ENCODE measurements around the gene CYP2E1. TPM values are rescaled to one million over a fixed set of nuclear protein-coding genes. Genes with fewer than 3 reads are reported as not detected.

Gene CYP2E1
- total RNA-seq, 1 donor from 2014 or later = 0.36 TPM

- no peak for DNase-seq (ENCODE audit: low spot score)
- no peak for TF ChIP-seq EZH2 (IDR thresholded peaks at IDR 0.05)
- TF ChIP-seq, protein P1, sequence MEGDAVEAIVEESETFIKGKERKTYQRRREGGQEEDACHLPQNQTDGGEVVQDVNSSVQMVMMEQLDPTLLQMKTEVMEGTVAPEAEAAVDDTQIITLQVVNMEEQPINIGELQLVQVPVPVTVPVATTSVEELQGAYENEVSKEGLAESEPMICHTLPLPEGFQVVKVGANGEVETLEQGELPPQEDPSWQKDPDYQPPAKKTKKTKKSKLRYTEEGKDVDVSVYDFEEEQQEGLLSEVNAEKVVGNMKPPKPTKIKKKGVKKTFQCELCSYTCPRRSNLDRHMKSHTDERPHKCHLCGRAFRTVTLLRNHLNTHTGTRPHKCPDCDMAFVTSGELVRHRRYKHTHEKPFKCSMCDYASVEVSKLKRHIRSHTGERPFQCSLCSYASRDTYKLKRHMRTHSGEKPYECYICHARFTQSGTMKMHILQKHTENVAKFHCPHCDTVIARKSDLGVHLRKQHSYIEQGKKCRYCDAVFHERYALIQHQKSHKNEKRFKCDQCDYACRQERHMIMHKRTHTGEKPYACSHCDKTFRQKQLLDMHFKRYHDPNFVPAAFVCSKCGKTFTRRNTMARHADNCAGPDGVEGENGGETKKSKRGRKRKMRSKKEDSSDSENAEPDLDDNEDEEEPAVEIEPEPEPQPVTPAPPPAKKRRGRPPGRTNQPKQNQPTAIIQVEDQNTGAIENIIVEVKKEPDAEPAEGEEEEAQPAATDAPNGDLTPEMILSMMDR (IDR thresholded peaks at IDR 0.05) = no peak
- TF ChIP-seq EZH2phosphoT487 (IDR thresholded peaks at IDR 0.05) = no peak
- no peaks in the 10 kb centered on the region for H3K36me3 Mint-ChIP-seq
- no peak overlapping the region for H3K27ac Mint-ChIP-seq
- no peak overlapping the region for H3K9ac ChIP-seq
- H3K4me3 ChIP-seq = no peak overlapping the region
- H3K27ac ChIP-seq = no peak overlapping the region
- H3K9me3 Mint-ChIP-seq = peaks cover 17% of the 10 kb centered on the region
- no peaks in the 10 kb centered on the region for H3K4me1 Mint-ChIP-seq
- H3K79me2 ChIP-seq (ENCODE audit: low read depth) = no peaks in the 10 kb centered on the region
- H3K36me3 ChIP-seq = no peaks in the 10 kb centered on the region
- H3K27me3 ChIP-seq = no peaks in the 10 kb centered on the region
- H3F3A ChIP-seq (ENCODE audit: low read depth) = no peaks in the 10 kb centered on the region
- no peaks in the 10 kb centered on the region for H3K4me1 ChIP-seq
- no peak overlapping the region for H3K4me3 Mint-ChIP-seq
- no peaks in the 10 kb centered on the region for H4K20me1 ChIP-seq (ENCODE audit: low read depth)
- no peak overlapping the region for H3K4me2 ChIP-seq
- no peak overlapping the region for H2AFZ ChIP-seq (replicated peaks)
- peaks cover 4% of the 10 kb centered on the region for H3K27me3 Mint-ChIP-seq (ENCODE audit: insufficient read depth, low read depth)
- H3K9me3 ChIP-seq (ENCODE audit: low read depth) = peaks cover 3% of the 10 kb centered on the region
These were observed 28.4 kb downstream of the CYP2E1 start for GRCh38 chr10:133555521-133555920.

GRCh38 chr10:133557381-133557780 is 30.2 kb downstream of the CYP2E1 start:
- no peak overlapping the region for H3K4me3 Mint-ChIP-seq
- Histone ChIP-seq H3K27ac (no peak overlapping the region), H3F3A (ENCODE audit: low read depth) (no peaks in the 10 kb centered on the region), H2AFZ (replicated peaks) (no peak overlapping the region), H3K4me2 (no peak overlapping the region), H4K20me1 (ENCODE audit: low read depth) (no peaks in the 10 kb centered on the region), H3K4me3 (no peak overlapping the region), H3K79me2 (ENCODE audit: low read depth) (no peaks in the 10 kb centered on the region), H3K27me3 (no peaks in the 10 kb centered on the region), H3K9me3 (ENCODE audit: low read depth) (peaks cover 4% of the 10 kb centered on the region), H3K36me3 (no peaks in the 10 kb centered on the region), H3K9ac (no peak overlapping the region), H3K4me1 (no peaks in the 10 kb centered on the region)
- H3K4me1 Mint-ChIP-seq = no peaks in the 10 kb centered on the region
- no peak overlapping the region for H3K27ac Mint-ChIP-seq
- TF ChIP-seq EZH2 (IDR thresholded peaks at IDR 0.05) (no peak), EZH2phosphoT487 (IDR thresholded peaks at IDR 0.05) (no peak)
- TF ChIP-seq, protein P1 (IDR thresholded peaks at IDR 0.05) = no peak
- H3K36me3 Mint-ChIP-seq = no peaks in the 10 kb centered on the region
- H3K27me3 Mint-ChIP-seq (ENCODE audit: insufficient read depth, low read depth) = peaks cover 4% of the 10 kb centered on the region
- no peak for DNase-seq (ENCODE audit: low spot score)
- H3K9me3 Mint-ChIP-seq = peaks cover 17% of the 10 kb centered on the region

DNA sequence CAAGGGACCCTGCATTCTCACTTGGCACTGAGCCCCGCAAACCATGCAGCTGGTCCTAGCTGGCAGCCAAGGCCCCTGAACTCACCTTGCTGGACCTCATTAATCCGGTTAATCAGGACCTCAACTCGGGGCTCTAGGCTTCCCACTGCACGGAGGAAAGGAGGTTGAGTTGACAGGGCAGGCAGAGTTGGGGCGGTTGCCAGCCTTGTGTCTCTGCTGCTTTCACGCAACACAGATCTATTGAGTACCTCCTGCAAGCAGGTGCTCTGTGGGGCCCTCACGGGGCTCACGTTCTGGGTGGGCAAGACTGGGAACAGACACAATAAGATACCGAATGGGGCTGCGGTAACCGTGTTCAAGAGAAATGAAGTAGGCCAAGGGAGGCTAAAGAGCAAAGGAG is 32.1 kb downstream of the CYP2E1 start:
- H3F3A ChIP-seq (ENCODE audit: low read depth) = no peaks in the 10 kb centered on the region
- no peaks in the 10 kb centered on the region for H4K20me1 ChIP-seq (ENCODE audit: low read depth)
- no peak overlapping the region for H3K4me3 Mint-ChIP-seq
- no peaks in the 10 kb centered on the region for H3K4me1 ChIP-seq
- H3K9me3 ChIP-seq (ENCODE audit: low read depth) = peaks cover 13% of the 10 kb centered on the region
- no peak for DNase-seq (ENCODE audit: low spot score)
- no peak overlapping the region for H3K4me2 ChIP-seq
- H3K9ac ChIP-seq = no peak overlapping the region
- H3K4me3 ChIP-seq = no peak overlapping the region
- no peaks in the 10 kb centered on the region for H3K36me3 Mint-ChIP-seq
- H3K27ac Mint-ChIP-seq = no peak overlapping the region
- no peak overlapping the region for H3K27ac ChIP-seq
- no peak for TF ChIP-seq EZH2phosphoT487 (IDR thresholded peaks at IDR 0.05)
- TF ChIP-seq, protein P1 (IDR thresholded peaks at IDR 0.05) = no peak
- TF ChIP-seq EZH2 (IDR thresholded peaks at IDR 0.05) = no peak
- H3K27me3 ChIP-seq = no peaks in the 10 kb centered on the region
- H3K4me1 Mint-ChIP-seq = no peaks in the 10 kb centered on the region
- H2AFZ ChIP-seq (replicated peaks) = no peak overlapping the region
- no peaks in the 10 kb centered on the region for H3K36me3 ChIP-seq
- H3K27me3 Mint-ChIP-seq (ENCODE audit: insufficient read depth, low read depth) = peaks cover under 1% of the 10 kb centered on the region
- peaks cover 18% of the 10 kb centered on the region for H3K9me3 Mint-ChIP-seq
- H3K79me2 ChIP-seq (ENCODE audit: low read depth) = no peaks in the 10 kb centered on the region
